RWPE2 (cell line): ENCODE data around the gene ECHDC3.

ENCODE experiments used
- ATAC-seq: fragments of 200-7000 bp; cut with Tn5 transposase; 3 replicates; pipeline ENCODE4 v1.9.1; 2021; ENCODE audit warnings: low read depth
- DNase-seq: peaks from one replicate; pipeline ENCODE4 v3.0.0-alpha.2; 2020; ENCODE audit warnings: low spot score
- H3K27ac ChIP-seq: fragments of 450-650 bp; 2 replicates; pipeline ENCODE4 v1.5.1; 2017; ENCODE audit warnings: mild to moderate bottlenecking; ENCODE audit not compliant: poor library complexity, severe bottlenecking
- H3K27me3 ChIP-seq: fragments of 250-450 bp; sonication (Bioruptor Pico); 2 replicates; pipeline ENCODE4 v1.5.1; 2021; ENCODE audit warnings: mild to moderate bottlenecking, moderate library complexity; ENCODE audit not compliant: insufficient read depth, poor library complexity, severe bottlenecking
- H3K36me3 ChIP-seq: fragments of 250-450 bp; sonication (Bioruptor Pico); 2 replicates; pipeline ENCODE4 v1.5.1; 2020; ENCODE audit warnings: low read depth, mild to moderate bottlenecking, moderate library complexity
- H3K4me1 ChIP-seq: fragments of 250-450 bp; sonication (Bioruptor Pico); 2 replicates; pipeline ENCODE4 v1.5.1; 2021; ENCODE audit warnings: mild to moderate bottlenecking, moderate library complexity; ENCODE audit not compliant: insufficient read depth, poor library complexity, severe bottlenecking
- H3K4me3 ChIP-seq: fragments of 250-450 bp; sonication (Bioruptor Pico); 2 replicates; pipeline ENCODE4 v1.5.1; 2021; ENCODE audit warnings: mild to moderate bottlenecking, moderate library complexity; ENCODE audit not compliant: severe bottlenecking
- H3K9me3 ChIP-seq: fragments of 250-450 bp; sonication (Bioruptor Pico); 2 replicates; pipeline ENCODE4 v1.5.1; 2021; ENCODE audit warnings: mild to moderate bottlenecking, moderate library complexity; ENCODE audit not compliant: severe bottlenecking
- CTCF ChIP-seq: fragments of 450-650 bp; IDR thresholded peaks from one replicate; pipeline ENCODE4 v1.5.1; 2017; ENCODE audit warnings: mild to moderate bottlenecking, moderate library complexity; ENCODE audit not compliant: poor library complexity, severe bottlenecking

ECHDC3 gene

GRCh38 chr10:11743461-11744338 is 1.5 kb downstream of the ECHDC3 start:
- H3K9me3 ChIP-seq, result no peaks in the 10 kb centered on the region
- no peaks in the 10 kb centered on the region for H3K27me3 ChIP-seq
- H3K4me3 ChIP-seq, result no peak overlapping the region
- H3K27ac ChIP-seq, result no peak overlapping the region
- no peak for DNase-seq
- no peak for TF ChIP-seq CTCF
- ATAC-seq, result no peak
- no peaks in the 10 kb centered on the region for H3K4me1 ChIP-seq
- H3K36me3 ChIP-seq, result no peaks in the 10 kb centered on the region

- Histone ChIP-seq H3K36me3 (no peaks in the 10 kb centered on the region), H3K4me1 (no peaks in the 10 kb centered on the region), H3K27ac (no peak overlapping the region), H3K4me3 (no peak overlapping the region), H3K27me3 (no peaks in the 10 kb centered on the region), H3K9me3 (no peaks in the 10 kb centered on the region)
- no peak for DNase-seq
- no peak for TF ChIP-seq CTCF
- ATAC-seq, result no peak
Measured at GRCh38 chr10:11745045-11745444, 2.9 kb downstream of the ECHDC3 start.

GRCh38 chr10:11746883-11747539 is 4.8 kb downstream of the ECHDC3 start:
- DNase-seq (no peak), ATAC-seq (no peak)
- no peaks in the 10 kb centered on the region for H3K9me3 ChIP-seq
- no peak overlapping the region for H3K4me3 ChIP-seq
- H3K27me3 ChIP-seq, result no peaks in the 10 kb centered on the region
- no peaks in the 10 kb centered on the region for H3K4me1 ChIP-seq
- no peaks in the 10 kb centered on the region for H3K36me3 ChIP-seq
- no peak overlapping the region for H3K27ac ChIP-seq
- TF ChIP-seq CTCF, result no peak

GRCh38 chr10:11748866-11749265 is 6.7 kb downstream of the ECHDC3 start:
- ATAC-seq (no peak), DNase-seq (no peak)
- Histone ChIP-seq H3K4me3 (no peak overlapping the region), H3K9me3 (no peaks in the 10 kb centered on the region), H3K36me3 (no peaks in the 10 kb centered on the region), H3K27me3 (no peaks in the 10 kb centered on the region), H3K4me1 (no peaks in the 10 kb centered on the region), H3K27ac (no peak overlapping the region)
- no peak for TF ChIP-seq CTCF

GRCh38 chr10:11750420-11750819 is 8.2 kb downstream of the ECHDC3 start:
- DNase-seq, result no peak
- no peak for ATAC-seq
- no peak for TF ChIP-seq CTCF
- no peak overlapping the region for H3K27ac ChIP-seq
- no peaks in the 10 kb centered on the region for H3K36me3 ChIP-seq
- H3K27me3 ChIP-seq, result no peaks in the 10 kb centered on the region
- H3K4me3 ChIP-seq, result no peak overlapping the region
- H3K9me3 ChIP-seq, result no peaks in the 10 kb centered on the region
- no peaks in the 10 kb centered on the region for H3K4me1 ChIP-seq
